Nephron progenitor cell (in vitro differentiated cells): ENCODE measurements around the gene ABCC4.

Experiments
- DNase-seq: peaks from one replicate; pipeline ENCODE4 v3.0.0; 2021
- H3K27ac Mint-ChIP-seq: 2 replicates; pipeline ENCODE4 v1.8.0; 2021; ENCODE audit warnings: mild to moderate bottlenecking, moderate library complexity, mixed read lengths
- H3K27me3 Mint-ChIP-seq: 2 replicates; pipeline ENCODE4 v1.8.0; 2021; ENCODE audit warnings: mild to moderate bottlenecking, low read depth, mixed read lengths; ENCODE audit not compliant: poor library complexity
- H3K36me3 Mint-ChIP-seq: 2 replicates; pipeline ENCODE4 v1.8.0; 2021; ENCODE audit warnings: low read depth, mixed read lengths
- H3K4me1 Mint-ChIP-seq: 2 replicates; pipeline ENCODE4 v1.8.0; 2021; ENCODE audit warnings: mixed read lengths
- H3K4me3 Mint-ChIP-seq: 2 replicates; pipeline ENCODE4 v1.8.0; 2021; ENCODE audit warnings: mild to moderate bottlenecking, moderate library complexity, mixed read lengths
- H3K9me3 Mint-ChIP-seq: 2 replicates; pipeline ENCODE4 v1.8.0; 2021; ENCODE audit warnings: mild to moderate bottlenecking, moderate library complexity, mixed read lengths
- TF ChIP-seq, protein P1 (sequence below): fragments of 200-600 bp; sonication (generic); IDR thresholded peaks from 2 replicates; pipeline ENCODE4 v1.5.0; 2021; ENCODE audit warnings: antibody characterized with exemption

The ABCC4 gene

GRCh38 chr13:95245071-95245470 is 56.2 kb downstream of the ABCC4 start:
- peaks cover 14% of the 10 kb centered on the region for H3K36me3 Mint-ChIP-seq
- H3K9me3 Mint-ChIP-seq, result no peaks in the 10 kb centered on the region
- DNase-seq, result no peak
- H3K4me1 Mint-ChIP-seq, result no peaks in the 10 kb centered on the region
- no peaks in the 10 kb centered on the region for H3K27me3 Mint-ChIP-seq
- no peak overlapping the region for H3K4me3 Mint-ChIP-seq
- peak overlapping the region; percentile 38 for H3K27ac Mint-ChIP-seq
- TF ChIP-seq, protein P1, sequence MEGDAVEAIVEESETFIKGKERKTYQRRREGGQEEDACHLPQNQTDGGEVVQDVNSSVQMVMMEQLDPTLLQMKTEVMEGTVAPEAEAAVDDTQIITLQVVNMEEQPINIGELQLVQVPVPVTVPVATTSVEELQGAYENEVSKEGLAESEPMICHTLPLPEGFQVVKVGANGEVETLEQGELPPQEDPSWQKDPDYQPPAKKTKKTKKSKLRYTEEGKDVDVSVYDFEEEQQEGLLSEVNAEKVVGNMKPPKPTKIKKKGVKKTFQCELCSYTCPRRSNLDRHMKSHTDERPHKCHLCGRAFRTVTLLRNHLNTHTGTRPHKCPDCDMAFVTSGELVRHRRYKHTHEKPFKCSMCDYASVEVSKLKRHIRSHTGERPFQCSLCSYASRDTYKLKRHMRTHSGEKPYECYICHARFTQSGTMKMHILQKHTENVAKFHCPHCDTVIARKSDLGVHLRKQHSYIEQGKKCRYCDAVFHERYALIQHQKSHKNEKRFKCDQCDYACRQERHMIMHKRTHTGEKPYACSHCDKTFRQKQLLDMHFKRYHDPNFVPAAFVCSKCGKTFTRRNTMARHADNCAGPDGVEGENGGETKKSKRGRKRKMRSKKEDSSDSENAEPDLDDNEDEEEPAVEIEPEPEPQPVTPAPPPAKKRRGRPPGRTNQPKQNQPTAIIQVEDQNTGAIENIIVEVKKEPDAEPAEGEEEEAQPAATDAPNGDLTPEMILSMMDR, result no peak

GRCh38 chr13:95243207-95243606 is 58.0 kb downstream of the ABCC4 start:
- Mint-ChIP-seq H3K9me3 (no peaks in the 10 kb centered on the region), H3K27ac (peak overlapping the region; percentile 63), H3K36me3 (peaks cover 18% of the 10 kb centered on the region), H3K4me3 (no peak overlapping the region), H3K4me1 (no peaks in the 10 kb centered on the region), H3K27me3 (no peaks in the 10 kb centered on the region)
- TF ChIP-seq, protein P1, result no peak
- DNase-seq, result no peak

DNA sequence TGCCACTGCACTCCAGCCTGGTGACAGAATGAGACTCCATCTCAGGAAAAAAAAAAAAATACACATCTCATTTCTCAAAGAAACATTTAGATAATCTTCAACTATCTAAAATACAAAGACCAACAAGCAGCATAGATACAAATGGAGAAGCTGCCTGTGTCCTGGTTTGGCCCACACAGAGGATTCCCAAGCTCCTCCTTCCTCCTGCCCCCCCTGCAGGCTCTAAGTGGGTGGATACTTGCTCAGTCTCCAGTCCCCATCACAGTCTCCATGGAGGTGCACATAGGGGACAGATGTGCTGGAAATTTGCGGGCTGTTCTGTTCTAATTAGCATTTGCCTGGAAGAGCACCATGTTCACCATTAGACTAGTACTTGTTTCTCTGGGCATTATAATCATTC is 59.9 kb downstream of the ABCC4 start:
- no peak for DNase-seq
- Mint-ChIP-seq H3K4me1 (peaks cover 8% of the 10 kb centered on the region), H3K9me3 (no peaks in the 10 kb centered on the region), H3K27ac (peak overlapping the region; percentile 29), H3K27me3 (no peaks in the 10 kb centered on the region), H3K36me3 (peaks cover 16% of the 10 kb centered on the region), H3K4me3 (no peak overlapping the region)
- TF ChIP-seq, protein P1, result no peak

GRCh38 chr13:95239283-95239682 is 62.0 kb downstream of the ABCC4 start:
- Mint-ChIP-seq H3K4me1 (peaks cover 20% of the 10 kb centered on the region), H3K27ac (peak overlapping the region; percentile 36), H3K36me3 (peaks cover 16% of the 10 kb centered on the region), H3K4me3 (no peak overlapping the region), H3K9me3 (no peaks in the 10 kb centered on the region), H3K27me3 (no peaks in the 10 kb centered on the region)
- no peak for DNase-seq
- TF ChIP-seq, protein P1, result no peak

- Mint-ChIP-seq H3K36me3 (peaks cover 16% of the 10 kb centered on the region), H3K9me3 (no peaks in the 10 kb centered on the region), H3K27ac (no peak overlapping the region), H3K4me1 (peaks cover 20% of the 10 kb centered on the region), H3K4me3 (no peak overlapping the region), H3K27me3 (no peaks in the 10 kb centered on the region)
- TF ChIP-seq, protein P1, result no peak
- DNase-seq, result no peak
Observed at GRCh38 chr13:95237310-95237870, 63.9 kb downstream of the ABCC4 start.

DNA sequence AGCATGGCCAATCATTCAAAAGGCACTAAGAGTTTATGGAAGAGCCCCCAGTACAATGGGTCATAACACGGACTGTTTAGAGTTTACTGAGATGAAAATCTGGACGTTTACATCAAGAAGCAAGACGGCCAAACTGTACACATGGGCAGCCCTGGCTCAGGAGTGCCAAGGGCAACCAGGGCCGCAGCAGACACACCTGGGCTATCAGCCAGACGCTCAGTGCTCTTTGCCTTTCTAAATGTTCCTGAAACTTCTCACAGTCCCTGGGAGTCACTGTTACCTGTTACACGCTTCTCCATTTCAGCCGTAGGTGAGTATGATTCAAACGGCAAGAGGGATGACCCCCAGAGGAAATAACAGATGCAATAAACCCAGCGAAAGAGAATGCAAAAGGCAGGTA is 64.5 kb downstream of the ABCC4 start:
- DNase-seq, result no peak
- no peaks in the 10 kb centered on the region for H3K9me3 Mint-ChIP-seq
- peaks cover 23% of the 10 kb centered on the region for H3K4me1 Mint-ChIP-seq
- peak overlapping the region; percentile 55 for H3K27ac Mint-ChIP-seq
- peaks cover 4% of the 10 kb centered on the region for H3K27me3 Mint-ChIP-seq
- peaks cover 15% of the 10 kb centered on the region for H3K36me3 Mint-ChIP-seq
- H3K4me3 Mint-ChIP-seq, result no peak overlapping the region
- TF ChIP-seq, protein P1, result no peak
